SH-SY5Y (cell line): ENCODE data around the gene ACOT7.

ENCODE experiments used
- GATA2 ChIP-seq: IDR thresholded peaks from 2 replicates; pipeline ENCODE4 v1.6.1; 2011; ENCODE audit warnings: mild to moderate bottlenecking, low read depth, low read length
- GATA3 ChIP-seq: IDR thresholded peaks from 2 replicates; pipeline ENCODE4 v1.6.1; 2011; ENCODE audit warnings: low read depth, mild to moderate bottlenecking, low read length, moderate library complexity

DNA sequence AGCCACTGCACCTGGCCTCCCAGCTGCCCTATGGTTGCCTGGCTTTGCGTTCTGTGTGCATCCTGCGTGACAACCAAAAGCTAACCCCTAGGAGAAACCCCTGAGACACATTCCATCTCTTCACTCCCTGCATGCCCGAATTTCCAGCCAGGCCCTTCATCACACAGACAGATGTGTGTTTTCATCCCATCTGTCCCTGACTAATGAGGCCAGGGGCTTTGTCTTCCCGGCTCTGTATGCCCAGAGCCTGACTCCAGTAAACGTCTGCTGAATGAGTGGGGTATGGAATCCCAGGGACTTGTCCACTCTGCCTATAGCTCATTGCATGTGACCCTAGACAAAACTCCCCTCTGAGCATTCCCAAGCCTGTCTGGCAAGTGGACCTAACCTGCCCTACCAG is 40.6 kb upstream of the ACOT7 start:
- TF ChIP-seq GATA2 (no peak), GATA3 (no peak)
